ENCODE measurements around the gene SLC25A12. TPM values are rescaled to one million over a fixed set of nuclear protein-coding genes. Genes with fewer than 3 reads are reported as not detected.

SLC25A12 gene
- total RNA-seq, 4 donors from 2014 or later = 15.9 to 20.5 (median 18.6) TPM

GRCh38 chr2:171895786-171896185 lies 1.7 kb upstream of the SLC25A12 start:
- TF ChIP-seq CTCF (IDR thresholded peaks at IDR 0.05) (no peak), POLR2A (IDR thresholded peaks at IDR 0.05) (no peak), EP300 (IDR thresholded peaks at IDR 0.05) (no peak)
- peaks cover 0 to 26% (median 7%) of the 10 kb centered on the region in 4 donors for H3K4me1 ChIP-seq
- H3K9me3 ChIP-seq = no peaks in the 10 kb centered on the region
- H3K27ac ChIP-seq = no peak overlapping the region
- no peaks in the 10 kb centered on the region for H3K36me3 ChIP-seq
- H3K4me3 ChIP-seq = no peak overlapping the region
- no peak for DNase-seq (ENCODE audit: low spot score in 2 of 2)
- H3K27me3 ChIP-seq = no peaks in the 10 kb centered on the region
- 68 to 74% methylated on average over 1 of the region's 1 CpG for WGBS, 2 donors

DNA sequence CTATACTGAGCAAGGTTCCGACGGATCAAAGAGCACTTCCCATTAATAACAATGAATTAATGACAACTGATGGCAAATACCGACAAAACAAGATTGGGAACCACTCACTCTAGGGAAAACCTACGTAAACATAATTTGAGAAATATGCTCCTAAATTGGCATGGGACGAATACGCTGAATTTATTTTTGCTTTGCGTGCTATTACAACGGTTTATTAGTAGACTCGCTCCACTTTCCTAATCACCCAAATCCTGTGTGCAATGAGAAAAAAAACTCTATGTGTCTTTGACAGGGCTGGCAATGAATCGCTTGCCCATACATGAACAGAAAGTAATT lies 536 bp upstream of the SLC25A12 start:
- H3K4me1 ChIP-seq = peaks cover 0 to 26% (median 7%) of the 10 kb centered on the region in 4 donors
- H3K4me3 ChIP-seq = peak overlapping the region; percentile 63 to 90 (median 76)
- 26 to 34% methylated on average over 10 of the region's 10 CpGs for WGBS, 2 donors
- H3K9me3 ChIP-seq = no peaks in the 10 kb centered on the region
- TF ChIP-seq EP300 (IDR thresholded peaks at IDR 0.05) = no peak
- TF ChIP-seq CTCF (IDR thresholded peaks at IDR 0.05) = no peak
- no peak for TF ChIP-seq POLR2A (IDR thresholded peaks at IDR 0.05)
- peaks cover 0 to 4% (median 0%) of the 10 kb centered on the region in 3 donors for H3K36me3 ChIP-seq
- peak overlapping the region; percentile 50 to 82 (median 72) for H3K27ac ChIP-seq
- no peak for DNase-seq (ENCODE audit: low spot score in 2 of 2)
- no peaks in the 10 kb centered on the region for H3K27me3 ChIP-seq

DNA sequence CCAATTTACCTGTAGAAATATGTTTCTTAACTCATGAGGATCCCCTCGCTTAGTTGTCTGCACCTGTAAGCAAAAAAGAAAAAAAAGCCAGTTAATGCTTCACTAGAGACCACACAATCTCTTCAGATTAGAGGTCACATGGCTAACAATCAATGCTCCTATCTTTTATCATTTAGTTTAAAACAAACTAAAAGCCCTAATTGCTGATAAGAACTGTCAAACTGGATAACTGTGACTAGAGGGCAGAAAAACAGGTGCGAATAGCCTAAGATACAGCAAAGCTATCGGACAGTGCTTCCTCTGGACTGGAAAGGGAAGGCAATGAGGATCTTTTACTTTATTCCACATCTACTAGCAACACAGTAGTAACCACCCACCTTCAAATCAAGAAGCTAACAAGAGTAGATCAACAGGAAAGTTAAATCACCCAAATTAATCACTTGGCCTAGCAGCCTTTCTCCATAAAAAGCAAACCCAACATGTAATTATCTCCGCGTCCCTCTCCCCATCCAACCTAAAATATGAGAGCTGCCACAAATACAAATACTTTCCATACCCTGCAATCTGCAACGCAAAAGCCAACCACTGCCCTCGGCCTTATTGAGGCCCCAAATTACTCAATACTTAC lies 734 bp downstream of the SLC25A12 start:
- no peak for DNase-seq (ENCODE audit: low spot score in 2 of 2)
- no peaks in the 10 kb centered on the region for H3K27me3 ChIP-seq
- TF ChIP-seq CTCF (IDR thresholded peaks at IDR 0.05) (no peak), POLR2A (IDR thresholded peaks at IDR 0.05) (no peak)
- H3K9me3 ChIP-seq = no peaks in the 10 kb centered on the region
- peak overlapping the region in 3 of 4 donors; percentile 71 to 82 (median 74) for H3K27ac ChIP-seq
- H3K4me1 ChIP-seq = peaks cover 0 to 26% (median 7%) of the 10 kb centered on the region in 4 donors
- WGBS, 2 donors = 39 to 52% methylated on average over 7 of the region's 7 CpGs
- H3K4me3 ChIP-seq = peak overlapping the region; percentile 63 to 90 (median 76)
- peaks cover 0 to 4% (median 0%) of the 10 kb centered on the region in 3 donors for H3K36me3 ChIP-seq

DNA sequence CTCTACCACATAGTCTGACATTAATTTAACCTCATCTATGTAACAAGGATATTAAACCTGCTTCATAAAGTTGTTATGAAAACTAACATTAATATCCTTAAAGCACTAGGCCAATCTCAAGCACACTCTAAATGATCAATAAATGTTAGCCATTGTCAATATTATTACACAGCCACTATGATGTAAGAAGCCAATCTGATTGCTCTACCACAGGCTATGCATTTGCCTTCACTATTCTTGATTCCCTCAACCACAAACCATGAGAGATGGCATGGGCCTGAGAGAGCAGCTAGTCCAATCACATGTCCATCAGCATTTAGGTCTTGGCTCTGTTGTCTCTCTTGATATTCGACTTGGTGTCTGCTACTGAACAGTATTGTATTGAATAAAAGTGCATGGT lies 4.2 kb downstream of the SLC25A12 start:
- Histone ChIP-seq H3K27me3 (no peaks in the 10 kb centered on the region), H3K9me3 (no peaks in the 10 kb centered on the region), H3K4me1 (peaks cover 0 to 17% (median 7%) of the 10 kb centered on the region in 4 donors), H3K36me3 (peaks cover 0 to 4% (median 0%) of the 10 kb centered on the region in 3 donors), H3K27ac (no peak overlapping the region), H3K4me3 (no peak overlapping the region)
- TF ChIP-seq POLR2A (IDR thresholded peaks at IDR 0.05) (no peak), CTCF (IDR thresholded peaks at IDR 0.05) (no peak), EP300 (IDR thresholded peaks at IDR 0.05) (no peak)
- no peak for DNase-seq (ENCODE audit: low spot score in 2 of 2)
- WGBS, 2 donors = 70 to 91% methylated on average over 1 of the region's 1 CpG

DNA sequence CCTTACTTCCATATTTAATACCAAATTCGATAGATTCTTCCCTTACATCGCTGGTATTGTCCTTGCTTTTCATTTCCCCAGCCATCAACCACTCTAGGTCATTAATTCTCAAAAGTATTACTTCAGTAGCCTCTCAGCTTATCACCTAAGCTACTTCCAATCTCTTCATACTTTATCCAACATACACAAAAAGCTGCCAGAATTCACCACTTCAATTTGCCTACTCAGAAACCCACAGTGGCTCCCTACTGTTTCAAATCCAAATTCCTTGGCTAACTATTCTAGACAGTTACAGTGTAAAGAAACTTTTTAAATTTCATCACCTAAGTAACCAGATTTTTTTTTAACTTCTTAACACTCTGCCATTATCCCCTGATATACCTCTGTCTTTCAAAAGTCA lies 4.7 kb downstream of the SLC25A12 start:
- Histone ChIP-seq H3K27ac (no peak overlapping the region), H3K4me3 (no peak overlapping the region), H3K27me3 (no peaks in the 10 kb centered on the region), H3K36me3 (peaks cover 0 to 4% (median 0%) of the 10 kb centered on the region in 3 donors), H3K4me1 (peaks cover 0 to 16% (median 4%) of the 10 kb centered on the region in 4 donors), H3K9me3 (no peaks in the 10 kb centered on the region)
- TF ChIP-seq POLR2A (IDR thresholded peaks at IDR 0.05) = no peak
- TF ChIP-seq CTCF (IDR thresholded peaks at IDR 0.05) = no peak
- TF ChIP-seq EP300 (IDR thresholded peaks at IDR 0.05) = no peak
- WGBS, 2 donors = 92 to 94% methylated on average over 2 of the region's 2 CpGs
- no peak for DNase-seq (ENCODE audit: low spot score in 2 of 2)
